HG03139 (cell line): ENCODE data around the gene MFAP5.

Experiments used
- ATAC-seq: cut with Tn5 transposase; IDR thresholded peaks from one replicate; pipeline ENCODE4 v1.9.1; 2021; ENCODE audit not compliant: unreplicated experiment

The MFAP5 gene

GRCh38 chr12:8662593-8662992 lies at the start of gene MFAP5:
MFAP5 (minus strand) TSS chr12:8662826; CDS start chr12:8662104, 722 bp downstream.
- no peak for ATAC-seq

GRCh38 chr12:8709124-8709830 lies 46.7 kb upstream of the MFAP5 start:
- ATAC-seq, result no peak

GRCh38 chr12:8702159-8702558 lies 39.5 kb upstream of the MFAP5 start:
- ATAC-seq, result no peak

- ATAC-seq, result no peak
Measured at GRCh38 chr12:8701046-8701660, 38.5 kb upstream of the MFAP5 start.

GRCh38 chr12:8699714-8700113 lies 37.1 kb upstream of the MFAP5 start:
- no peak for ATAC-seq

- no peak for ATAC-seq
Measured at GRCh38 chr12:8698879-8699278, 36.3 kb upstream of the MFAP5 start.

GRCh38 chr12:8698132-8698851 lies 35.7 kb upstream of the MFAP5 start:
- ATAC-seq, result peak; percentile 26

GRCh38 chr12:8697476-8698131 lies 35.0 kb upstream of the MFAP5 start, which contains the start of gene RIMKLB:
RIMKLB (plus strand) TSS chr12:8697991; CDS start chr12:8713867, 15,876 bp downstream.
- peak; percentile 81 for ATAC-seq

GRCh38 chr12:8697120-8697475 lies 34.5 kb upstream of the MFAP5 start:
- ATAC-seq, result no peak

- ATAC-seq, result no peak
Measured at GRCh38 chr12:8696442-8697090, 33.9 kb upstream of the MFAP5 start.

GRCh38 chr12:8695116-8695515 lies 32.5 kb upstream of the MFAP5 start:
- ATAC-seq, result no peak

- ATAC-seq, result no peak
Measured at GRCh38 chr12:8692573-8692972, 29.9 kb upstream of the MFAP5 start.

- ATAC-seq, result no peak
Measured at GRCh38 chr12:8689681-8690080, 27.1 kb upstream of the MFAP5 start.

- ATAC-seq, result no peak
Measured at GRCh38 chr12:8687846-8688601, 25.4 kb upstream of the MFAP5 start.

GRCh38 chr12:8685051-8685450 lies 22.4 kb upstream of the MFAP5 start:
- ATAC-seq, result no peak

GRCh38 chr12:8681129-8681884 lies 18.7 kb upstream of the MFAP5 start:
- no peak for ATAC-seq

- ATAC-seq, result no peak
Measured at GRCh38 chr12:8680533-8680932, 17.9 kb upstream of the MFAP5 start.

GRCh38 chr12:8678661-8679111 lies 16.1 kb upstream of the MFAP5 start:
- no peak for ATAC-seq

- ATAC-seq, result no peak
Measured at GRCh38 chr12:8677362-8677761, 14.7 kb upstream of the MFAP5 start.
